IgD-negative memory B cell (primary cell): ENCODE results near the gene ELOVL6. TPM values are rescaled to one million over a fixed set of nuclear protein-coding genes. Genes with fewer than 3 reads are reported as not detected.
"Not testable (repeated sequence)": the region's sequence is repeated elsewhere in the genome, so short reads cannot be mapped to it uniquely, and the experiment has no call there.

Experiments used
- H3K27ac Mint-ChIP-seq, 3 donors: one replicate each; pipeline ENCODE4 v1.8.0; 2020 to 2022; ENCODE audit warnings: mild to moderate bottlenecking in 3 of 3, mixed read lengths in 3 of 3, moderate library complexity in 1 of 3
- H3K27me3 Mint-ChIP-seq: one replicate; pipeline ENCODE4 v1.8.0; 2021; ENCODE audit warnings: mixed read lengths
- H3K36me3 Mint-ChIP-seq: one replicate; pipeline ENCODE4 v1.8.0; 2020; ENCODE audit warnings: mild to moderate bottlenecking, mixed read lengths
- H3K4me1 Mint-ChIP-seq, 3 donors: one replicate each; pipeline ENCODE4 v1.8.0; 2020 to 2022; ENCODE audit warnings: mixed read lengths in 3 of 3, mild to moderate bottlenecking in 1 of 3
- H3K4me3 Mint-ChIP-seq, 4 donors: one replicate each; pipeline ENCODE4 v1.8.0; 2020 to 2022; ENCODE audit warnings: mild to moderate bottlenecking in 4 of 4, mixed read lengths in 4 of 4, moderate library complexity in 3 of 4
- H3K9me3 Mint-ChIP-seq, 3 donors: one replicate each; pipeline ENCODE4 v1.8.0; 2020 to 2021; ENCODE audit warnings: mixed read lengths in 3 of 3, mild to moderate bottlenecking in 1 of 3
- polyA plus RNA-seq: library from polyadenylated mRNA; unstranded; fragments of 300-500 nt; fragmentation: Illumina TruSeq; gene quantifications from one replicate; pipeline ENCODE4 v1.2.3, GENCODE V29; 2021

ELOVL6 gene
- polyA plus RNA-seq, 1 donor from 2014 or later = 0.08 TPM

- no peak overlapping the region for H3K27ac Mint-ChIP-seq
- H3K4me1 Mint-ChIP-seq = no peaks in the 10 kb centered on the region
- no peaks in the 10 kb centered on the region for H3K36me3 Mint-ChIP-seq
- no peaks in the 10 kb centered on the region for H3K9me3 Mint-ChIP-seq
- H3K4me3 Mint-ChIP-seq = no peak overlapping the region
- no peaks in the 10 kb centered on the region for H3K27me3 Mint-ChIP-seq
Observed at GRCh38 chr4:110071466-110071865, 126.9 kb downstream of the ELOVL6 start.

- Mint-ChIP-seq H3K4me1 (no peaks in the 10 kb centered on the region), H3K27me3 (no peaks in the 10 kb centered on the region), H3K4me3 (no peak overlapping the region), H3K36me3 (no peaks in the 10 kb centered on the region), H3K9me3 (no peaks in the 10 kb centered on the region), H3K27ac (peak overlapping the region in 1 of 3 donors; percentile 41)
Observed at GRCh38 chr4:110068248-110068647, 130.2 kb downstream of the ELOVL6 start.

GRCh38 chr4:110064934-110065333, 133.5 kb downstream of the ELOVL6 start:
- Mint-ChIP-seq H3K9me3 (no peaks in the 10 kb centered on the region), H3K27me3 (no peaks in the 10 kb centered on the region), H3K4me1 (peaks cover 4 to 12% (median 4%) of the 10 kb centered on the region in 3 donors), H3K36me3 (no peaks in the 10 kb centered on the region), H3K4me3 (no peak overlapping the region), H3K27ac (no peak overlapping the region)

DNA sequence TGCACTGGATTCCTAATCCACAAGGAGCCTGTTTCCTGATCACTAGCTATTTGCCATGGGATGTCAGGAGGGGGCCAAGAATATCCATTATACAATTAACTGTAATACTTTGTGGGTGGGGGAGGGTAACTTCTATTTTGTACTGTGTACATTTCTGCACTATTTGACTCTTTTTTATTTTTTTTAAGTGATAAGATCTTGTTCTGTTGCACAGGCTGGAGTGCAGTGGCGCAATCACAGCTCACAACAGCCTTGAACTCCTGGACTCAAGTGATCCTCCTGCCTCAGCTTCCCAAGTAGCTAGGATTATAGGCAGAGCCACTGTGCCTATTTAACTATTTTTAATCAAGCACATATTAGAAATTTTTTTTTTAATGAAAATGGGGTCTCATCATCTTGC, 134.1 kb downstream of the ELOVL6 start:
- no peaks in the 10 kb centered on the region for H3K9me3 Mint-ChIP-seq
- H3K4me1 Mint-ChIP-seq = peaks cover 9 to 18% (median 10%) of the 10 kb centered on the region in 3 donors
- no peak overlapping the region for H3K27ac Mint-ChIP-seq
- H3K27me3 Mint-ChIP-seq = no peaks in the 10 kb centered on the region
- H3K36me3 Mint-ChIP-seq = no peaks in the 10 kb centered on the region
- H3K4me3 Mint-ChIP-seq = no peak overlapping the region

DNA sequence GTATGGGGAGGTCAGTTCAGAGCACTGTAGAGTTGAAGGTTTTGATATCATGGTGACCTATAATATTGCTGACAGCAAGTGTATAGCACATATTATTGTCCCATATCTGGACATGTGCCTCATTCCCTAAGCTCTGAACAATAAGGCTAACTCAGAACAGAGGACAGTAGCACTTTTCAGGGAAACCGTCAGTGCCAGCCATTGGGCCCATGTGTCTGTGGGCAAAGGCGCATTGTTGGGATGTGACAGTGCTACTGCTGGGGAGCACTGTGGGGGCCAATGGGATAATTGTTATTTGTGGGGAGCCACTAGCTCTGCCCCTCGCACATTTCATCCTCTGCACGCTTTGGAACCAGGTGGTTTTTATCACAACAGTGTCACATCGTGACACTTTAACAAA, 136.2 kb downstream of the ELOVL6 start:
- H3K27ac Mint-ChIP-seq = no peak overlapping the region
- peaks cover 11 to 21% (median 13%) of the 10 kb centered on the region in 3 donors for H3K4me1 Mint-ChIP-seq
- H3K36me3 Mint-ChIP-seq = no peaks in the 10 kb centered on the region
- no peaks in the 10 kb centered on the region for H3K27me3 Mint-ChIP-seq
- no peak overlapping the region for H3K4me3 Mint-ChIP-seq
- no peaks in the 10 kb centered on the region for H3K9me3 Mint-ChIP-seq

GRCh38 chr4:110061076-110061475, 137.3 kb downstream of the ELOVL6 start:
- H3K27ac Mint-ChIP-seq = peak overlapping the region in 1 of 3 donors; percentile 8
- H3K36me3 Mint-ChIP-seq = no peaks in the 10 kb centered on the region
- no peaks in the 10 kb centered on the region for H3K9me3 Mint-ChIP-seq
- H3K27me3 Mint-ChIP-seq = no peaks in the 10 kb centered on the region
- H3K4me1 Mint-ChIP-seq = peaks cover 11 to 21% (median 13%) of the 10 kb centered on the region in 3 donors
- H3K4me3 Mint-ChIP-seq = no peak overlapping the region

DNA sequence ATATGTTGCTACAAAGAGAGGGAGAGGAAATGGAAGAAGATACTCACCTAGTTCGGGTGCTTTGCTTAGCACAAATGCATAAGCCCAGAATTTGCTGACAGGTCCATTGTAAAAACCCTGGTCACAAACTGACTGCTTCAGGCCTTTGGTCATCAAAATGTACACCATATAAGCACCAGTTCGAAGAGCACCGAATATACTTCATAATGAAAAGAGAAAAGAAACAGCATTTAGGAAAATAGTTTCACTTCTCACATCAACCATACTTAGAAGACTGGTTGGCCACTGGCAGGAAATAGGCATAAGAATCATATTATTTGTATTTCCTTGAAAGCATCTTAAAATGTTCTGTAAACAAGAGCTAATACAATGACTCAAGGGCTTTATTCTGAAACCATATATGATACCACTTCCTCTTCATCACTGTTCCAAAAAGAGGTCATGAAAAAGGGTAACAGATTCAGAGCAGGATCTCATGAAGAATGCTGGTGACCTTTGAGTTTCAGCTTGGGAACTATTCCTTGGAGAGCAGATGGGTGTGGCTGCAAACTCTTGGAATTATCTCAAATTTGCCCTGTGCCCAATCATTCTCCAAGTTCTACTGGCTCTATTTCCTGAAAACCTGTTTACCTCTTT, 138.7 kb downstream of the ELOVL6 start:
- H3K9me3 Mint-ChIP-seq = no peaks in the 10 kb centered on the region
- H3K27ac Mint-ChIP-seq = peak overlapping the region in 1 of 3 donors; percentile 27
- no peak overlapping the region for H3K4me3 Mint-ChIP-seq
- H3K4me1 Mint-ChIP-seq = peaks cover 11 to 21% (median 13%) of the 10 kb centered on the region in 3 donors
- H3K36me3 Mint-ChIP-seq = no peaks in the 10 kb centered on the region
- H3K27me3 Mint-ChIP-seq = peaks cover 1% of the 10 kb centered on the region

GRCh38 chr4:110058677-110059076, 139.7 kb downstream of the ELOVL6 start:
- Mint-ChIP-seq H3K9me3 (no peaks in the 10 kb centered on the region), H3K4me3 (no peak overlapping the region), H3K4me1 (peaks cover 11 to 21% (median 13%) of the 10 kb centered on the region in 3 donors), H3K27me3 (peaks cover 1% of the 10 kb centered on the region), H3K36me3 (no peaks in the 10 kb centered on the region), H3K27ac (no peak overlapping the region)

DNA sequence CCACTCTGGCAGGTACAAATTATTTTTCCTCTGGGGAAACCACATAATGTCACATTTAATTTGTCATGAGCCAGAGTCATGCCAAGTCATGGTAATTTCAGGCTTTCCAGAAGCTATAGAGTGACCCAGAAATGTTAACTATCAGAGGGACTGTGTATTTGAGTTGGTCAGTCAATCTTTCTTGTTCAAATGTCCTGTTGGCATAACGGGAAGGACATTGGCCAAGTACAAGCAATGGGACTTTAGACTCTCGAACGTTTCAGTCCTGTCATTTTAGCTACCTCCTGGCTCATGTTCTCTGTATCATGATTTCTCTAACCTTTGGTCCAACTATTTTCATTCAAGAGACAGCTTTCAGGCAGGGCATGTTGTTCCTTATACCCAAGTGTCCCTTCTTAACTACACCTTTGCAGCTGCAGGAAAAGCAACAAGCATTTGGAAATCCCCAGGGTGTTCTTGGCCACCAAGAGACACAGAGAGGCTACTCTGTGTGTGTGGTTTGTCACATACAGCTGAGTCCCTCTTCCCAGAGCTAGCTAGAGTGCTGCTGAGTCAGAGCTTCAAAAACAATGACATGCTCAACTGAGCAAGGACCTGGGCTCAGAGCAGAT, 143.2 kb downstream of the ELOVL6 start:
- no peak overlapping the region for H3K4me3 Mint-ChIP-seq

DNA sequence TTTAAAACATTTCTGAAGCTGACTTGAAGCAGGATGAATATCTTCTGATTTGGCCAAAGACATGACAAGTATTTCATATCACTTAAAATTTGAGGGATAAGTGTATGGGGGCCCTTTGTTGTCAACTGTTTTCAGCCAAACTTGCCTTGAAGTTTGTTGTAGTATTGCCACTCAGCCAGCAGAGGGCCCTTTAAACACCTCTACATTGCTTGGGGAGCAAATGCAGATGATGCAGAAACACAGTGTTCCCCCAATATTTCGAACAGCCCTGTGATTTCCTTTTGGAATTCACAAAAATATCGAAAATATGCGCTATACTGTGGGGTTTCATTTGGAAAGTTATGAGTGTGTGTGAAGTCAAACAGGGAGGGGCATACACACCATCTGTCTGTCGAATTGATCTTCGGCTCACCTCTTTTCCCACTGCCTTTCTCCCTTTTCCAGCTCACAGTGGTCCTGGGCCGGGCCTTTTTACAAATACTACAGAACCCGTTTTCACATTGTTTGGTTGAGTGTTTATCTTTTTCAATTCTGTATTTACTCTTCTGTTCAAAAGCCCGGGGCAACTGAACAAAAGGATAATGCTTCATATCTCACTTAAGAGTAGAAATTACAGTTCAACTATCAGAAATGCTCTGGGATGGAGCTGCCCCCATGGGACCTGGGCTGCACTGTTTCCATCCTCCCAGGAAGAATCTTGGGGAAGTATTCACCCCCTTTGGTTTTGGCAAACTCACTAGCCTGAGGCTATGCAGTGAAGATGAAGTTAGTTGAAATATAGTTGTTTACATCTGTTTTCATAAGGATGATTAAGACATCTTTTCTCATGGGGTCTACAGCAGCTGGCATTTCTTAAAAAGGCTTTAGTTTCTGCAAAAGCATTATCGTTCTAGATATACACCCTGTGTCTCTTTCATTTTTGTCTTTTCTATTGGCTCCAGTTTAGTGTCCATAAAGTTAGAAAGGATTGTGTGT, 148.2 kb downstream of the ELOVL6 start:
- Mint-ChIP-seq H3K9me3 (no peaks in the 10 kb centered on the region), H3K4me3 (no peak overlapping the region), H3K27me3 (no peaks in the 10 kb centered on the region), H3K36me3 (peaks cover 2% of the 10 kb centered on the region), H3K27ac (no peak overlapping the region), H3K4me1 (no peaks in the 10 kb centered on the region)

More for the DNA sequence above, 143.2 kb downstream of the ELOVL6 start:
- H3K4me1 Mint-ChIP-seq = peaks cover 10 to 12% (median 12%) of the 10 kb centered on the region in 3 donors
- H3K27me3 Mint-ChIP-seq = peaks cover 1% of the 10 kb centered on the region
- H3K27ac Mint-ChIP-seq = peak overlapping the region in 1 of 3 donors; percentile 20
- peaks cover 2% of the 10 kb centered on the region for H3K36me3 Mint-ChIP-seq
- H3K9me3 Mint-ChIP-seq = no peaks in the 10 kb centered on the region

GRCh38 chr4:110046588-110047049, 151.8 kb downstream of the ELOVL6 start:
- H3K27me3 Mint-ChIP-seq = peaks cover 9% of the 10 kb centered on the region
- no peaks in the 10 kb centered on the region for H3K9me3 Mint-ChIP-seq
- peaks cover 0 to 2% (median 0%) of the 10 kb centered on the region in 3 donors for H3K4me1 Mint-ChIP-seq
- no peaks in the 10 kb centered on the region for H3K36me3 Mint-ChIP-seq
- no peak overlapping the region for H3K27ac Mint-ChIP-seq
- no peak overlapping the region for H3K4me3 Mint-ChIP-seq

DNA sequence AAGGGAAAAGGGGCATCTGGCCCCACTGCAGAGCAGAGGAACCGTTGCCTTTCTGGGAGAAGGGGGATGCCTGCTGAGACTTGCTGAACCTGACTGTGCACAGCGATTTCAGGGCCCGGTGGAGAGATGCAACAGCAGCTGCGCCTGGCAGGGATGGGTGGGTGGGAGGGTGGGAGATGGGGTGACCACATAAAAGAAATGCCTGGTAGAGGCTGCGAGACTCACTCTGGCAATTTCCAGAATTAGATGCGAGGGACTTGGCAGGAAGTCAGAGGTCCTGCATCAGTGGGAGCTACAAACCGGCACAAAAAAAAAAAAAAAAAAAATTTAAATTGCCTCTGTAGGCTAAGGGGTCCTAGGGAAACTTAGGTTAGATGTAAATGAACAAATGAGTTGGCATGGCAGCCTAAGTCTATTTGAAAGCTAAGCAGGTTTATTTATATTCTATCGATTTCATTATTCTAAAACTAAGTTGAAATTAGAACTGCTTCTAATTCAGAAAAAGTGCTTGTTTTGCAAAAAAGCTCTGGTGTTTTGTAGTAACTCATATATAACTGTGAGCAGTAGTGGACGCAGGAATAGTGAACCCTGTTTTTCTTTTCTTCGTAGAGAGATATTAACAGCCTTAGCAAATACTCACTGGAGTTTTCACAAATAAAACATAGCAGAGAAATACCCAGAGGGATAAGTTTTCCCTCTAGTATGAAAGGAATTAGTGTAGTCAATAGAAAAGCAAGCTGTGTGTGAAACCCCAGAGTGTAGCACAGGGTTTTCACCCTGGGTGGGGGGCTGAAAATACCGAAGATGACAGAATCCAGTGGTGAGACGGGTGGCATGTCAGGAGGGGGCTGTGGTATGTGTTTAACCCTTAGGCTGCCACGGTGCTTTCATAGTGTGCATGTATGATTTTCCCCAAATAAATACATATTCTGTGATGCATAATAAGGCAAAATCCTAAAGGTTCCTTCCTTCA, 155.6 kb downstream of the ELOVL6 start:
- H3K4me3 Mint-ChIP-seq = no peak overlapping the region
- peaks cover 0 to 2% (median 0%) of the 10 kb centered on the region in 3 donors for H3K4me1 Mint-ChIP-seq
- H3K36me3 Mint-ChIP-seq = no peaks in the 10 kb centered on the region
- peaks cover 16% of the 10 kb centered on the region for H3K27me3 Mint-ChIP-seq
- H3K27ac Mint-ChIP-seq = peak overlapping the region in 1 of 3 donors; percentile 12
- no peaks in the 10 kb centered on the region for H3K9me3 Mint-ChIP-seq

DNA sequence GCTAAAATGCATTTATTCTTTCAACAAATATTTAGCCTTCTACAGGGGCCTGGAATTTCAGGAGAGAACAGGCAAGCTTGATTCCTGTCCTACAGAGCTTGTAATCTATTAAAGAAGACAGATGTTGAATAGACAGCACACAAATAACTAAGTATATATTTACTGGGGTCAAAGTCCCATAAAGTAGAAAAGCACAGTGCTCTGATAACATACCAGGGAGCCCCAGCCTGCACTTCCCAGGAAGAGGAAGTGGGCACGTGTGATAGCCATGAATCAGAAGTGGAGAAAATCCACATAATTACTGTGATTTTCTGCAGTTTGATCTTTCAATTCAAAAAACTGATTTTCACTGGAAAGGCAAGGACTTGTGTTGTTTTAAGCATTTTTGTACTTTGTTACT, 156.7 kb downstream of the ELOVL6 start:
- Mint-ChIP-seq H3K27ac (no peak overlapping the region), H3K36me3 (no peaks in the 10 kb centered on the region), H3K9me3 (no peaks in the 10 kb centered on the region), H3K4me1 (peaks cover 0 to 2% (median 0%) of the 10 kb centered on the region in 3 donors), H3K4me3 (no peak overlapping the region), H3K27me3 (peaks cover 25% of the 10 kb centered on the region)

GRCh38 chr4:110039164-110039563, 159.3 kb downstream of the ELOVL6 start:
- not testable (repeated sequence) for H3K27ac Mint-ChIP-seq, H3K36me3 Mint-ChIP-seq, H3K4me3 Mint-ChIP-seq, H3K9me3 Mint-ChIP-seq, H3K4me1 Mint-ChIP-seq
- peaks cover 38% of the 10 kb centered on the region for H3K27me3 Mint-ChIP-seq
